22Rv1 (cell line): ENCODE results near the gene XCR1.
A peak's percentile ranks its signal among the peaks of the same experiment; 100 is the strongest.

ENCODE experiments used
- H3K27ac ChIP-seq: fragments of 450-650 bp; 2 replicates; pipeline ENCODE4 v1.5.1; 2017
- ZFX ChIP-seq: fragments of 450-650 bp; IDR thresholded peaks from 2 replicates; pipeline ENCODE4 v1.6.1; 2017; ENCODE audit warnings: antibody characterized with exemption, borderline replicate concordance
- TF ChIP-seq, protein P1 (sequence below): fragments of 450-650 bp; IDR thresholded peaks from 2 replicates; pipeline ENCODE4 v1.5.1; 2017; ENCODE audit warnings: mild to moderate bottlenecking

XCR1 gene

DNA sequence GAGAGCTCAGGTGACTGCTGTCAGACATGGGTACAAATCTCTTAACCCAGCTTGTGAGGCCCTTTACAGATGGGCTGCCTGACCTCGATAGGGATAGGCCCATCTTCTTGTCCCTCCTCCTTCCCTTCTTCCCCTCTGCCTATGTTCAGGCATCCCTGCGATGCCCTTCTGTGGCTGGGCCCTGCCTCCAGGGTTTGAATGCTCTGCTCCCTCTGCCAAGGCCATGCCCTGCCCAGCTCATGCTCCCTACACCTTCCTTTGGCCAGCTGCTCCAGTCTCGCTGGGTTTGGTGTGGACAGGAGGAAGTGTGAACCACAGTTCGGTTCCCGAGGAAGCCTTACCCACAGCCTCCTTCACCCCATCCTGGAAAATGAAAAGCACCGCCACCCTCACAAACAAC lies 35.9 kb downstream of the XCR1 start:
- TF ChIP-seq, protein P1, sequence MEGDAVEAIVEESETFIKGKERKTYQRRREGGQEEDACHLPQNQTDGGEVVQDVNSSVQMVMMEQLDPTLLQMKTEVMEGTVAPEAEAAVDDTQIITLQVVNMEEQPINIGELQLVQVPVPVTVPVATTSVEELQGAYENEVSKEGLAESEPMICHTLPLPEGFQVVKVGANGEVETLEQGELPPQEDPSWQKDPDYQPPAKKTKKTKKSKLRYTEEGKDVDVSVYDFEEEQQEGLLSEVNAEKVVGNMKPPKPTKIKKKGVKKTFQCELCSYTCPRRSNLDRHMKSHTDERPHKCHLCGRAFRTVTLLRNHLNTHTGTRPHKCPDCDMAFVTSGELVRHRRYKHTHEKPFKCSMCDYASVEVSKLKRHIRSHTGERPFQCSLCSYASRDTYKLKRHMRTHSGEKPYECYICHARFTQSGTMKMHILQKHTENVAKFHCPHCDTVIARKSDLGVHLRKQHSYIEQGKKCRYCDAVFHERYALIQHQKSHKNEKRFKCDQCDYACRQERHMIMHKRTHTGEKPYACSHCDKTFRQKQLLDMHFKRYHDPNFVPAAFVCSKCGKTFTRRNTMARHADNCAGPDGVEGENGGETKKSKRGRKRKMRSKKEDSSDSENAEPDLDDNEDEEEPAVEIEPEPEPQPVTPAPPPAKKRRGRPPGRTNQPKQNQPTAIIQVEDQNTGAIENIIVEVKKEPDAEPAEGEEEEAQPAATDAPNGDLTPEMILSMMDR, result no peak
- no peak for TF ChIP-seq ZFX
- no peak overlapping the region for H3K27ac ChIP-seq

DNA sequence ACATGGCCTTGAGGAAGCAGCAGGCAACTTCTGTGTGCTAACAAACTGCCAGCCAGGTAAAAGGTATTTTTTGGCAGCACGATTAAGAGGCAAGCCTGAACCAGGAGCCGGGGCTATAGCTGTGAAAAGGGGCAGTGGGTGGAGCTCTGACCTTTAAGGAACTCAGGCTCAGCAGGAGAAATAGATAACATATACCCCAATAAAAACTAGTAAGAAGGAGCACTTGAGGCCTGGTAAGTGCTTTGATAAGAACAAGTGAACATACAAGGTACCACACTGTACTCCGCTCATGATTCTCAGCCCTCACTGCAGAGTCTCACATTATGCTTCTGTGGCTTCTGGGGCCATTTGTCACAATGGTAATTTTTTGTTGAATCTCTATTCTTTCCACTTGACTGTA lies 37.1 kb downstream of the XCR1 start:
- TF ChIP-seq, protein P1, result no peak
- no peak for TF ChIP-seq ZFX
- H3K27ac ChIP-seq, result no peak overlapping the region

DNA sequence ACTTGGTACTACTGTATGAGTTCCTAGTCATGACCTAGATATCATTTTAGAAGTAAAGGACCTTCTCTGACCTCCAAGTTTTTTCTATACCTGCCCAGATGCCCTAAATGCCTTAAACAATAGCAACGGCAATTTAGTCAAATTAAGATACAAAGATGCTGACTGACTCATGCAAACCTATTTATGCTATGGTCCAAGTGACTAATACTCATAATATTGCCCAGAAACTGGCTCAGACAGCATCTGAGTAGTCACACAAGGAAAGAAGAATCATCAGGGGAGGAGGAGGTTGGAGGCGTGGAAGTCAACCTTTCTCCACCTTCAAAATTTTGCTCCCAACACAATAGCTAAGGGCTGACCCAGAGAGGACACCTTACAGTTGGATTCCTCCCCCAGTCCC lies 38.5 kb downstream of the XCR1 start:
- no peak overlapping the region; the same call in 1 of the 2 replicates for H3K27ac ChIP-seq
- TF ChIP-seq ZFX, result no peak
- TF ChIP-seq, protein P1, result no peak

DNA sequence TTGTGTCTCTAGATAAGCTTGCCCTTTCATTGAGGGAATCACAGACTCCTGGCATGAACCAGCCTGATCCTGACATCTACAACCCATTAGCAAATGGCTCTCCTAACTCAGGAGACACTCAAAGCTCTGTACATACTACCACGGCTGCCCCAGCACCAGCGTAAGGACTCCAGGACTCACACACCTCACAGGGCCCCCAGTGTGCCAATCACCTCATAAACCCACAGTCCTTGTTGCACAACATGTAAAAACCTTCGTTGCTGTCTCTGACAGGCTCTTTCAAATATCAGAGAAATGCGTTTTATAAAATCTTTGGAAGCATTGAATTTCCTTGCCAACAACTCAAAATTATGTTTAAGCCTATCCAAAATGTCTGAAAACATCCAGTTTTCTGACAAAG lies 38.9 kb downstream of the XCR1 start:
- peak overlapping the region; percentile 92 for H3K27ac ChIP-seq
- TF ChIP-seq, protein P1, result no peak
- no peak for TF ChIP-seq ZFX

DNA sequence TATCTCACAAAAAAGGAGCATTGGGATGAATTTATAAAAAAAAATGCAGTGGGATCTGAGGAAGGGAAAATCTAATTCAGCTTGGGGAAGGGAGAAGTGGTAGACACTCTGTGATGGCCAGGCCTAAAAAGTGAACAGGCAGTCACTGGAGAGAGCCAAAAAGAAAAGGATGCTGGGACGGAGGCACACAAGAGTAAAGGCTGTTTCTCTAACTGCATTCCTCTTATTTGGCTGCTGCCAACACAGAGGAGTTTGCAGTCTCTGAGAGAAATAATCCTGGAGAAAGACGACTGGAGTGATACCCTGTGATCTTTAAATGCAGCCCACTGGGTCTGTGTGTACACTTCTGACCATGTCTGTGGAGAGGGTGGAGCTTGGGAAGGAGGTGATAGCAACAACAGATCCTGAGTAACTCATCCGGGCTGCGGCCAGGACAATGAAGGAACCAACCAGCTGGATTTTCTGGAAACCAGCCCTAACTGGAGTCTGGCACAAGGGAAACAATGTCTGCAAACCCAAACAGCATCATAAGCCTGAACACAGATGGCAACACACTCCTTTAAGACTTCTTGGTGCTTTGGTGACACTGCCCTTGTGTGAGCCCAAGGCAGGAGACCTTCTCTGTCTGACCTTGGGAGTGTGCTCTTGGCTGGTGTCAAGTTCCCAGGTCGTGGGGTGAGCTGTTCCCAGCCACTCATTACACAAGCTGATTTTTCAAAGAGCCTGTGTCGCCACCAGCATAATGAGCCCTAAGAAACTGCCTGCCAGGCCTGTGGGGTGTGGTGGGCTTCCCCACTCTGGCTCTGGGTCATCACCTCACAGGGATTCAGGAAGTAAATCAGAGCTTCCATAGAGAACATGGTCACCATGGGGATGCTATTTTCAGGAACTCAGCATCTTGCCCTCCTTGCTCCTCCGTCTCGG lies 39.7 kb downstream of the XCR1 start:
- peak overlapping the region; percentile 92 for H3K27ac ChIP-seq
- no peak for TF ChIP-seq ZFX
- TF ChIP-seq, protein P1, result no peak

DNA sequence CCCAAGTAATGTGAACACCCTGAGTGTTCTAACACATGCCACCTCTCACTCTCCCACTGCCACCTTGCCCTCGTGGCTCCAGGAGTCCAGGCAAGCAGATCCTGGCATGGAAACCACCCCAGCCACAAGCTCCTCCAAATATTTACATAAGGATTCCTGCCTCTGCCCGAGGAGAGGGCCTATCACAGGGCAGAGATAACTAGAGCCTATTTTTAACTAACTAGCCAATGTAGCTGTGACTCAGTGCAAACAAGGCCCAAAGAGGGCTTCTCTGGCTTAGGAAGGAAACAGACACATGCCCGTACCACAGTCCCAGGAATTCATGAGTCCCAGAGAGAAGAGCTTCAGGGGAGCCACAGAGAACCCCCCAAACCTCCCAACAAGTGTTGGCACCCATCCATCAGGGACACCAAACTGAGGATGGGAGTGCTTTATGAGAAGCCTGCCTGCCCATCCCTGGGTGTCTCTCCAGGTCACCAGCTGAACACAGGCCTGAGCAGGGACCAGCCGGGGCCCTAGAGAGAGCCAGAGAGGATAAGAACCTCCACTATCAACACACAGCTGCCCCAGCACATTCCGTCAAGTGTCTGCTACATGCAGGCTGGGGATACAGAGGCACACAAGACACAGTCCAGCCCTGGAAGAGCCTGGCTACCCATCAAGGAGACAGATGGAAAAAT lies 40.8 kb downstream of the XCR1 start:
- TF ChIP-seq, protein P1, result no peak
- TF ChIP-seq ZFX, result no peak
- H3K27ac ChIP-seq, result peak overlapping the region; percentile 92
